Loucy (cell line): ENCODE measurements around the gene HEBP1.

ENCODE experiments used
- CTCF ChIP-seq: fragments of 200-600 bp; sonication (generic); conservative IDR thresholded peaks from 2 replicates; pipeline ENCODE4 v1.5.1; 2014; ENCODE audit warnings: mild to moderate bottlenecking, antibody characterized with exemption, low read length
- EZH2phosphoT487 ChIP-seq: fragments of 200-600 bp; IDR thresholded peaks from 2 replicates; pipeline ENCODE4 v1.6.1; 2018; ENCODE audit warnings: antibody characterized with exemption, mild to moderate bottlenecking, moderate library complexity, borderline replicate concordance

GRCh38 chr12:12977231-12977630, 22.8 kb downstream of the HEBP1 start:
- TF ChIP-seq CTCF: no peak
- no peak for TF ChIP-seq EZH2phosphoT487
